OCI-LY1 (cell line): ENCODE data around the gene HINT2.

Experiments
- H2AFZ ChIP-seq: fragments of 200-600 bp; sonication (generic), shearing (Covaris generic); 2 replicates; pipeline ENCODE4 v1.6.0; 2014; ENCODE audit warnings: antibody characterized with exemption, mild to moderate bottlenecking, low read length
- H3F3A ChIP-seq: fragments of 200-600 bp; sonication (generic), shearing (Covaris generic); 2 replicates; pipeline ENCODE4 v1.6.0; 2014; ENCODE audit warnings: mild to moderate bottlenecking, antibody characterized with exemption, low read length, moderate library complexity; ENCODE audit not compliant: insufficient read depth
- H3K27ac ChIP-seq: fragments of 200-600 bp; sonication (generic); 2 replicates; pipeline ENCODE4 v1.5.1; 2014; ENCODE audit warnings: low read length, mixed run types, mild to moderate bottlenecking, low read depth; ENCODE audit not compliant: poor library complexity, severe bottlenecking
- H3K27me3 ChIP-seq: fragments of 200-600 bp; sonication (generic); 2 replicates; pipeline ENCODE4 v1.6.0; 2014; ENCODE audit warnings: antibody characterized with exemption, mild to moderate bottlenecking, low read length, moderate library complexity; ENCODE audit not compliant: insufficient read depth
- H3K36me3 ChIP-seq: fragments of 200-600 bp; sonication (generic); 2 replicates; pipeline ENCODE4 v1.6.1; 2014; ENCODE audit warnings: mild to moderate bottlenecking, antibody characterized with exemption, low read length, moderate library complexity, mixed read lengths; ENCODE audit not compliant: insufficient read depth
- H3K4me1 ChIP-seq: fragments of 200-600 bp; sonication (generic); 2 replicates; pipeline ENCODE4 v1.5.1; 2014; ENCODE audit warnings: mild to moderate bottlenecking, low read length, moderate library complexity; ENCODE audit not compliant: insufficient read depth, severe bottlenecking
- H3K4me2 ChIP-seq: fragments of 200-600 bp; sonication (generic), shearing (Covaris generic); 2 replicates; pipeline ENCODE4 v1.6.1; 2014; ENCODE audit warnings: low read length
- H3K4me3 ChIP-seq: fragments of 200-600 bp; sonication (generic); 2 replicates; pipeline ENCODE4 v1.5.1; 2014; ENCODE audit warnings: low read length, low read depth, mild to moderate bottlenecking, mixed read lengths; ENCODE audit not compliant: poor library complexity, severe bottlenecking
- H3K79me2 ChIP-seq: fragments of 200-600 bp; shearing (Covaris generic); 2 replicates; pipeline ENCODE4 v1.6.1; 2016; ENCODE audit warnings: mixed run types, low read length, mixed read lengths; ENCODE audit not compliant: insufficient read depth
- H3K9ac ChIP-seq: fragments of 200-600 bp; sonication (generic), shearing (Covaris generic); 2 replicates; pipeline ENCODE4 v1.6.1; 2014; ENCODE audit warnings: mild to moderate bottlenecking, low read length, mixed read lengths
- H3K9me2 ChIP-seq: fragments of 200-600 bp; sonication (generic), shearing (Covaris generic); 2 replicates; pipeline ENCODE4 v1.6.1; 2014; ENCODE audit warnings: low read depth, mild to moderate bottlenecking, low read length, mixed read lengths
- H3K9me3 ChIP-seq: fragments of 200-600 bp; shearing (Covaris generic); 2 replicates; pipeline ENCODE4 v1.6.1; 2014; ENCODE audit warnings: low read length, mixed read lengths
- H4K20me1 ChIP-seq: fragments of 200-600 bp; sonication (generic), shearing (Covaris generic); 2 replicates; pipeline ENCODE4 v1.6.0; 2016; ENCODE audit warnings: mild to moderate bottlenecking, low read length; ENCODE audit not compliant: insufficient read depth
- CTCF ChIP-seq: fragments of 200-600 bp; sonication (generic), shearing (Covaris generic); IDR thresholded peaks from 2 replicates; pipeline ENCODE4 v1.5.1; 2017; ENCODE audit warnings: mild to moderate bottlenecking, antibody characterized with exemption, low read length, moderate library complexity, mixed read lengths
- EZH2 ChIP-seq: fragments of 200-600 bp; sonication (generic), shearing (Covaris generic); IDR thresholded peaks from 2 replicates; pipeline ENCODE4 v1.8.0; 2017; ENCODE audit warnings: borderline replicate concordance, mixed run types, mild to moderate bottlenecking, antibody characterized with exemption, low read length, moderate library complexity, mixed read lengths

HINT2 gene

GRCh38 chr9:35783418-35783817 is 31.4 kb downstream of the HINT2 start:
- Histone ChIP-seq H3K9me2 (no peaks in the 10 kb centered on the region), H4K20me1 (no peaks in the 10 kb centered on the region), H3K4me2 (no peak overlapping the region), H3K36me3 (peaks cover 6% of the 10 kb centered on the region; the same call in 1 of the 2 replicates), H2AFZ (no peak overlapping the region), H3F3A (no peaks in the 10 kb centered on the region), H3K4me1 (no peaks in the 10 kb centered on the region), H3K79me2 (no peaks in the 10 kb centered on the region), H3K27ac (no peak overlapping the region), H3K4me3 (no peak overlapping the region), H3K9me3 (no peaks in the 10 kb centered on the region), H3K27me3 (no peaks in the 10 kb centered on the region), H3K9ac (no peak overlapping the region)
- TF ChIP-seq EZH2 (no peak), CTCF (no peak)

GRCh38 chr9:35781066-35781465 is 33.8 kb downstream of the HINT2 start:
- no peak overlapping the region for H3K27ac ChIP-seq
- H3K4me2 ChIP-seq: no peak overlapping the region
- H3K9ac ChIP-seq: no peak overlapping the region
- H3K9me3 ChIP-seq: no peaks in the 10 kb centered on the region
- no peaks in the 10 kb centered on the region for H3F3A ChIP-seq
- no peak overlapping the region for H2AFZ ChIP-seq
- H3K4me3 ChIP-seq: no peak overlapping the region
- no peaks in the 10 kb centered on the region for H3K79me2 ChIP-seq
- TF ChIP-seq CTCF: no peak
- no peak for TF ChIP-seq EZH2
- peaks cover 7% of the 10 kb centered on the region for H3K4me1 ChIP-seq
- no peaks in the 10 kb centered on the region for H4K20me1 ChIP-seq
- no peaks in the 10 kb centered on the region for H3K9me2 ChIP-seq
- peaks cover 6% of the 10 kb centered on the region; the same call in 1 of the 2 replicates for H3K36me3 ChIP-seq
- no peaks in the 10 kb centered on the region for H3K27me3 ChIP-seq

- no peak overlapping the region for H3K27ac ChIP-seq
- H3K27me3 ChIP-seq: no peaks in the 10 kb centered on the region
- no peak overlapping the region for H2AFZ ChIP-seq
- no peaks in the 10 kb centered on the region for H3F3A ChIP-seq
- no peak for TF ChIP-seq EZH2
- no peak for TF ChIP-seq CTCF
- no peaks in the 10 kb centered on the region for H4K20me1 ChIP-seq
- H3K9me3 ChIP-seq: no peaks in the 10 kb centered on the region
- H3K4me2 ChIP-seq: no peak overlapping the region
- peaks cover 4% of the 10 kb centered on the region; the same call in 1 of the 2 replicates for H3K36me3 ChIP-seq
- H3K4me1 ChIP-seq: peaks cover 22% of the 10 kb centered on the region
- no peaks in the 10 kb centered on the region for H3K9me2 ChIP-seq
- no peak overlapping the region for H3K4me3 ChIP-seq
- no peaks in the 10 kb centered on the region for H3K79me2 ChIP-seq
- no peak overlapping the region for H3K9ac ChIP-seq
Measured at GRCh38 chr9:35778496-35778895, 36.3 kb downstream of the HINT2 start.
